ENCODE results near the gene STIM1.

STIM1 gene

DNA sequence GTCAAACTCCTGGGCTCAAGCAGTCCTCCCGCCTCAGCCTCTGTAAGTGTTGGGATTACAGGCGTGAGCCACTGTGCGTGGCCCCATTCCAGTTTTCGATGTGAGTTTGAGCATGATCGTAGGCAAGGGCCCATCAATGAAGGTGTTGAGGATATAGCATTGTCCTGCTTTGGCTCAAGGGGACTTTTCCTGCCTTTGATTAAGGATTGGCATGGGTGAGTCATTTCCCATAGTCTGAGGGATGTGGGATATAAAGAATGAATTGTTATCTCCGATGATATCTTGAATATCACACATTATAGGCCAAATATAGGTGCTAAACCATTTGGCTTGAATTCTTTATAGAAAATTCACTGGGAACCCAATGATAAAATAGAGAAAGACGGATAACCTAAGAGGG is 30.4 kb downstream of the STIM1 start:
- no peak for TF ChIP-seq CTCF (conservative IDR thresholded peaks at IDR 0.05; ENCODE audit: low read depth, low read length)
- no peak overlapping the region for H3K4me3 ChIP-seq (ENCODE audit: low read depth, low read length)
- DNase-seq (ENCODE audit: low read depth), result no peak

DNA sequence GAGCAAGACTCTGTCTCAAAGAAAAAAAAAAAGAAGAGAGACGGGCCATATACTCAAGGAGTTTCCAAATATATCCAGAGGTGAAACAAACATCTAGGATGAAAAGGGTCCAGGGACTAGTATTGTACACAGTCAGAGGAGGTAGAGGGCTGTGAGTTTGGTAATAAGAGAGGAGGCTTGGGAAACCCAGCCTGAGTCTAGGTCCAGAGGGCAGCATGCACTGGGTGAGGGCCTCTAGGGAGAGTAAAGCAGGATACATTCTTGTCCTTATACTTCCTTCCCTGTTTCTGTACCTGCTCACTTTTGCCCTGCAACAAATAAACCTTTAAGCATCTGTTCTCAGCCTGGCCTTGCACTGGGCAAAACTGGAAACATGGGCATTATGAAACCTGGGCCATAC is 31.5 kb downstream of the STIM1 start:
- no peak for TF ChIP-seq CTCF (conservative IDR thresholded peaks at IDR 0.05; ENCODE audit: low read depth, low read length)
- no peak for DNase-seq (ENCODE audit: low read depth)
- no peak overlapping the region for H3K4me3 ChIP-seq (ENCODE audit: low read depth, low read length)

DNA sequence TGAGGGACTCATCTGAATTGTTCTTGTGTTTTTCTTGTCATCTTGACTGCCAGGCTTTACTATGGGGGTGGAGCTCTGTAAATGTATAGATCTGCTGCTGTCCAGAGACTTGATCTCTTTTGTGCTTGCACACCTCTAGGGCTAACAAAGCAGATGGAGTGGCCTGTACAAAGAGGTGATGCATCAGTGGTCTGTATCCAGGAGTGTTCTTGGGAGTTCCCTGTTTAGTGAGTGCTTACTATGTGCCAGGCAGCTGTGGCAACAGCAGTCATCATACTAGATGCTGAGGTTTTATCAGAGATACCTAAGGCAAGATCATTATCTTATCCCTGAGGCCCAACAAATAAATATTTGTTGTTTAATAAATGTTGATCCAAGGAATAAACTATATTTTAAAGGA is 33.4 kb downstream of the STIM1 start:
- no peak overlapping the region for H3K4me3 ChIP-seq (ENCODE audit: low read depth, low read length)
- no peak for TF ChIP-seq CTCF (conservative IDR thresholded peaks at IDR 0.05; ENCODE audit: low read depth, low read length)
- no peak for DNase-seq (ENCODE audit: low read depth)

- no peak for DNase-seq (ENCODE audit: low read depth)
- no peak for TF ChIP-seq CTCF (conservative IDR thresholded peaks at IDR 0.05; ENCODE audit: low read depth, low read length)
- no peak overlapping the region for H3K4me3 ChIP-seq (ENCODE audit: low read depth, low read length)
These were observed 34.5 kb downstream of the STIM1 start for GRCh38 chr11:3890014-3890413.

- TF ChIP-seq CTCF (conservative IDR thresholded peaks at IDR 0.05; ENCODE audit: low read depth, low read length), result no peak
- DNase-seq (ENCODE audit: low read depth), result no peak
- no peak overlapping the region for H3K4me3 ChIP-seq (ENCODE audit: low read depth, low read length)
These were observed 35.3 kb downstream of the STIM1 start for GRCh38 chr11:3890806-3891205.

GRCh38 chr11:3891751-3892150 is 36.3 kb downstream of the STIM1 start:
- no peak overlapping the region for H3K4me3 ChIP-seq (ENCODE audit: low read depth, low read length)
- TF ChIP-seq CTCF (conservative IDR thresholded peaks at IDR 0.05; ENCODE audit: low read depth, low read length), result no peak
- no peak for DNase-seq (ENCODE audit: low read depth)

- no peak for DNase-seq (ENCODE audit: low read depth)
- no peak for TF ChIP-seq CTCF (conservative IDR thresholded peaks at IDR 0.05; ENCODE audit: low read depth, low read length)
- no peak overlapping the region for H3K4me3 ChIP-seq (ENCODE audit: low read depth, low read length)
These were observed 36.7 kb downstream of the STIM1 start for GRCh38 chr11:3892156-3892555.
